HEK293 (cell line): ENCODE data around the gene CALCOCO1.

Experiments
- CTCF ChIA-PET: fragments of 350-600 bp; formaldehyde crosslinking; extraction: SDS; loops from one replicate; lab custom pipeline; 2021; ENCODE audit warnings: antibody characterized with exemption; lab: Yijun Ruan, JAX
- POLR2A ChIA-PET: fragments of 300-600 bp; formaldehyde crosslinking; extraction: SDS; loops from one replicate; lab custom pipeline; 2020; ENCODE audit warnings: antibody characterized with exemption, inconsistent platforms; lab: Yijun Ruan, JAX
- H3K27ac ChIP-seq: fragments of 200-500 bp; sonication (Bioruptor generic); 2 replicates; pipeline ENCODE4 v1.5.1; 2014; ENCODE audit warnings: low read depth, low read length, control low read depth, inconsistent platforms; ENCODE audit errors: extremely low read depth
- H3K36me3 ChIP-seq, 2 experiments: fragments of 200-500 bp in 1 of 2; sonication (Bioruptor generic) in 1 of 2; 1 replicate in 1 of 2; 2 replicates in 1 of 2; pipeline ENCODE4 v1.5.1; 2014 to 2017; ENCODE audit warnings: inconsistent platforms in 2 of 2, low read length in 2 of 2; ENCODE audit not compliant: control insufficient read depth in 2 of 2, insufficient read depth in 1 of 2
- H3K4me1 ChIP-seq: fragments of 200-500 bp; sonication (Bioruptor generic); 2 replicates; pipeline ENCODE4 v1.5.1; 2014; ENCODE audit warnings: mild to moderate bottlenecking, low read length, inconsistent platforms; ENCODE audit not compliant: control insufficient read depth, insufficient read depth
- H3K4me3 ChIP-seq: 2 replicates; pipeline ENCODE4 v1.5.1; 2011; ENCODE audit warnings: low read depth, mild to moderate bottlenecking, control low read depth, low read length, moderate library complexity
- H3K9me3 ChIP-seq: fragments of 200-500 bp; sonication (Bioruptor generic); 2 replicates; pipeline ENCODE4 v1.5.1; 2014; ENCODE audit warnings: low read depth, low read length, inconsistent platforms; ENCODE audit not compliant: control insufficient read depth, insufficient read depth
- CTCF ChIP-seq: fragments of 450-650 bp; formaldehyde crosslinking; IDR thresholded peaks from 2 replicates; pipeline ENCODE4 v1.5.1; 2016; ENCODE audit warnings: missing biosample characterization, missing genetic modification characterization
- PRDM10 ChIP-seq: fragments of 450-650 bp; formaldehyde crosslinking; IDR thresholded peaks from 2 replicates; pipeline ENCODE4 v1.5.1; 2016; ENCODE audit warnings: missing biosample characterization, missing genetic modification characterization
- REPIN1 ChIP-seq: fragments of 450-650 bp; formaldehyde crosslinking; IDR thresholded peaks from 2 replicates; pipeline ENCODE4 v1.5.1; 2017; ENCODE audit warnings: missing biosample characterization, missing genetic modification characterization, low read depth
- ZBTB17 ChIP-seq: fragments of 450-650 bp; formaldehyde crosslinking; IDR thresholded peaks from 2 replicates; pipeline ENCODE4 v1.5.1; 2016; ENCODE audit warnings: missing biosample characterization, missing genetic modification characterization
- ZBTB48 ChIP-seq: fragments of 450-650 bp; formaldehyde crosslinking; IDR thresholded peaks from 2 replicates; pipeline ENCODE4 v1.5.1; 2016; ENCODE audit warnings: missing biosample characterization, missing genetic modification characterization
- ZBTB49 ChIP-seq: fragments of 450-650 bp; formaldehyde crosslinking; IDR thresholded peaks from 2 replicates; pipeline ENCODE4 v1.5.1; 2016; ENCODE audit warnings: missing biosample characterization, missing genetic modification characterization, low read depth
- ZEB2 ChIP-seq: fragments of 450-650 bp; formaldehyde crosslinking; IDR thresholded peaks from 2 replicates; pipeline ENCODE4 v1.5.1; 2016; ENCODE audit warnings: missing biosample characterization, missing genetic modification characterization
- ZNF132 ChIP-seq: fragments of 450-650 bp; formaldehyde crosslinking; IDR thresholded peaks from 2 replicates; pipeline ENCODE4 v1.5.1; 2017; ENCODE audit warnings: missing biosample characterization, missing genetic modification characterization, borderline replicate concordance
- ZNF2 ChIP-seq: fragments of 450-650 bp; formaldehyde crosslinking; IDR thresholded peaks from 2 replicates; pipeline ENCODE4 v1.5.1; 2016; ENCODE audit warnings: missing biosample characterization, missing genetic modification characterization
- ZNF518A ChIP-seq: fragments of 450-650 bp; formaldehyde crosslinking; conservative IDR thresholded peaks from 2 replicates; pipeline ENCODE4 v1.5.1; 2016; ENCODE audit warnings: low read depth, missing biosample characterization, missing genetic modification characterization
- ZNF600 ChIP-seq: fragments of 450-650 bp; formaldehyde crosslinking; IDR thresholded peaks from 2 replicates; pipeline ENCODE4 v1.5.1; 2016; ENCODE audit warnings: missing biosample characterization, missing genetic modification characterization
- ZNF629 ChIP-seq: fragments of 450-650 bp; formaldehyde crosslinking; IDR thresholded peaks from 2 replicates; pipeline ENCODE4 v1.5.1; 2017; ENCODE audit warnings: missing biosample characterization, missing genetic modification characterization
- ZNF660 ChIP-seq: fragments of 450-650 bp; IDR thresholded peaks from 2 replicates; pipeline ENCODE4 v1.5.1; 2018; ENCODE audit warnings: missing biosample characterization, mild to moderate bottlenecking, missing genetic modification characterization
- ZNF701 ChIP-seq: fragments of 450-650 bp; formaldehyde crosslinking; IDR thresholded peaks from 2 replicates; pipeline ENCODE4 v1.5.1; 2016; ENCODE audit warnings: missing biosample characterization, missing genetic modification characterization
- ZNF791 ChIP-seq: fragments of 450-650 bp; formaldehyde crosslinking; IDR thresholded peaks from 2 replicates; pipeline ENCODE4 v1.5.1; 2016; ENCODE audit warnings: missing biosample characterization, missing genetic modification characterization

The CALCOCO1 gene

GRCh38 chr12:53701518-53702264 is 25.6 kb downstream of the CALCOCO1 start (continued):
- TF ChIP-seq ZNF518A (tag by site-specific recombination) (peak; percentile 65), CTCF (tag by site-specific recombination) (peak; percentile 97), ZEB2 (tag by site-specific recombination) (0 out of 2 replicates have a peak, but pooled peaks have one; percentile 29), ZNF600 (tag by site-specific recombination) (peak; percentile 82), ZNF629 (tag by site-specific recombination) (0 out of 2 replicates have a peak, but pooled peaks have one; percentile 22), ZNF701 (tag by site-specific recombination) (no peak), ZNF660 (tag by site-specific recombination) (peak; percentile 63), ZBTB48 (peak; percentile 68; the same call in 1 of the 2 replicates), ZNF2 (tag by site-specific recombination) (peak; percentile 95)
- TF ChIP-seq, all 188 proteins: peak for 20

GRCh38 chr12:53700567-53700966 is 26.7 kb downstream of the CALCOCO1 start:
- POLR2A ChIA-PET, result interaction anchor here (0.9 kb wide), 1 partner anchor 52 kb away, joined by 3 read pairs; no protein-coding TSS in a partner anchor
- H3K36me3 ChIP-seq, result no peaks in the 10 kb centered on the region
- H3K4me3 ChIP-seq, result no peak overlapping the region
- no peaks in the 10 kb centered on the region for H3K9me3 ChIP-seq
- CTCF ChIA-PET, result interaction anchor here (0.6 to 29.1 kb wide), 10 partner anchors 8 to 157 kb away, joined by 3 to 915 read pairs (median 6); no protein-coding TSS in a partner anchor
- H3K27ac ChIP-seq, result no peak overlapping the region
- peaks cover 6% of the 10 kb centered on the region for H3K4me1 ChIP-seq
- TF ChIP-seq CTCF (tag by site-specific recombination), result 0 out of 2 replicates have a peak, but pooled peaks have one; percentile 9
- peak; percentile 41; the same call in 1 of the 2 replicates for TF ChIP-seq ZBTB17
- no peak for TF ChIP-seq REPIN1 (tag by site-specific recombination)

GRCh38 chr12:53699678-53700025 is 27.6 kb downstream of the CALCOCO1 start:
- Histone ChIP-seq H3K4me1 (peaks cover 6% of the 10 kb centered on the region), H3K9me3 (no peaks in the 10 kb centered on the region), H3K27ac (no peak overlapping the region), H3K36me3 (no peaks in the 10 kb centered on the region), H3K4me3 (no peak overlapping the region)
- ChIA-PET CTCF (interaction anchor here (0.6 to 29.1 kb wide), 12 partner anchors 8 to 533 kb away, joined by 3 to 915 read pairs (median 4); no protein-coding TSS in a partner anchor), POLR2A (interaction anchor here (0.9 kb wide), 1 partner anchor 34 kb away, joined by 3 read pairs; no protein-coding TSS in a partner anchor)
- TF ChIP-seq PRDM10 (peak; percentile 37), ZBTB49 (tag by site-specific recombination) (no peak), ZNF132 (tag by site-specific recombination) (no peak), ZBTB17 (peak; percentile 42; the same call in 1 of the 2 replicates), ZNF791 (tag by site-specific recombination) (no peak)
